Measurements from ENCODE around the gene PPP3CA.

PPP3CA gene

GRCh38 chr4:101081695-101082369 lies 265.5 kb downstream of the PPP3CA start:
- peak; percentile 13 for DNase-seq

- no peak for DNase-seq
Observed at GRCh38 chr4:101081166-101081565, 266.2 kb downstream of the PPP3CA start.

GRCh38 chr4:101078950-101079349 lies 268.4 kb downstream of the PPP3CA start:
- no peak for DNase-seq

GRCh38 chr4:101076032-101076431 lies 271.3 kb downstream of the PPP3CA start:
- DNase-seq: no peak

- peak; percentile 40 for DNase-seq
Observed at GRCh38 chr4:101075536-101075935, 271.8 kb downstream of the PPP3CA start.

- DNase-seq: no peak
Observed at GRCh38 chr4:101074326-101074725, 273.0 kb downstream of the PPP3CA start.

- no peak for DNase-seq
Observed at GRCh38 chr4:101071241-101071640, 276.1 kb downstream of the PPP3CA start.

- no peak for DNase-seq
Observed at GRCh38 chr4:101068115-101068514, 279.2 kb downstream of the PPP3CA start.

- no peak for DNase-seq
Observed at GRCh38 chr4:101067383-101067782, 279.9 kb downstream of the PPP3CA start.

- DNase-seq: no peak
Observed at GRCh38 chr4:101066626-101067170, 280.6 kb downstream of the PPP3CA start.

GRCh38 chr4:101065935-101066485 lies 281.3 kb downstream of the PPP3CA start:
- no peak for DNase-seq

- no peak for DNase-seq
Observed at GRCh38 chr4:101065346-101065745, 282.0 kb downstream of the PPP3CA start.

- DNase-seq: no peak
Observed at GRCh38 chr4:101064541-101065180, 282.7 kb downstream of the PPP3CA start.

GRCh38 chr4:101055392-101055791 lies 291.9 kb downstream of the PPP3CA start:
- DNase-seq: no peak

- DNase-seq: no peak
Observed at GRCh38 chr4:101050837-101051205, 296.5 kb downstream of the PPP3CA start.

GRCh38 chr4:101050088-101050836 lies 297.1 kb downstream of the PPP3CA start:
- no peak for DNase-seq

GRCh38 chr4:101049549-101050001 lies 297.8 kb downstream of the PPP3CA start:
- DNase-seq: no peak

- DNase-seq: no peak
Observed at GRCh38 chr4:101044766-101045165, 302.6 kb downstream of the PPP3CA start.

- no peak for DNase-seq
Observed at GRCh38 chr4:101042847-101043246, 304.5 kb downstream of the PPP3CA start.

- DNase-seq: no peak
Observed at GRCh38 chr4:101040776-101041175, 306.6 kb downstream of the PPP3CA start.

- DNase-seq: no peak
Observed at GRCh38 chr4:101039367-101039766, 308.0 kb downstream of the PPP3CA start.

GRCh38 chr4:101037938-101038413 lies 309.4 kb downstream of the PPP3CA start:
- DNase-seq: no peak

GRCh38 chr4:101037249-101037648 lies 310.1 kb downstream of the PPP3CA start:
- DNase-seq: no peak
